Endothelial cell of umbilical vein (primary cell): ENCODE results near the gene HDAC4. TPM values are rescaled to one million over a fixed set of nuclear protein-coding genes. Genes with fewer than 3 reads are reported as not detected.

Source experiments
- BruUV-seq: library from RNA; stranded (reverse); fragments of 400-500 nt; replicated peaks from 2 replicates; lab custom pipeline; 2021; lab: Mats Ljungman, UMichigan
- CTCF ChIA-PET: fragments of 300-600, 350-600 bp; sonication (Branson Sonifier 250); formaldehyde crosslinking; loops from one replicate; lab custom pipeline; 2021; ENCODE audit warnings: antibody characterized with exemption, inconsistent platforms; lab: Charles Lee
- POLR2A ChIA-PET: fragments of 300-600, 350-600 bp; sonication (Branson Sonifier 250); formaldehyde crosslinking; loops from one replicate; lab custom pipeline; 2021; ENCODE audit warnings: antibody characterized with exemption, inconsistent platforms; lab: Charles Lee
- DNase-seq: peaks from one replicate; pipeline ENCODE4 v3.0.0-alpha.2; 2011; ENCODE audit warnings: low read depth, low spot score
- FAIRE-seq: peaks from 2 replicates; lab custom pipeline; 2011; peaks lifted over from hg19 to GRCh38; lab: Jason Lieb, UNC
- H2AFZ ChIP-seq: 2 replicates; pipeline ENCODE4 v1.6.0; 2012; ENCODE audit warnings: low read depth, low read length, control low read depth, inconsistent platforms
- H3K27ac ChIP-seq: 2 replicates; pipeline ENCODE4 v1.5.1; 2011; ENCODE audit warnings: low read depth, mild to moderate bottlenecking, control low read depth, low read length, moderate library complexity; ENCODE audit not compliant: insufficient read depth
- H3K27me3 ChIP-seq, 2 experiments: 2 replicates each; pipeline versions ENCODE4 v1.6.0 to v1.6.1; 2011; ENCODE audit warnings: low read length in 2 of 2, mixed read lengths in 1 of 2; ENCODE audit not compliant: control insufficient read depth in 2 of 2, insufficient read depth in 2 of 2
- H3K36me3 ChIP-seq, 2 experiments: 2 replicates in 1 of 2; 3 replicates in 1 of 2; pipeline ENCODE4 v1.5.1; 2011; ENCODE audit warnings: low read length in 2 of 2, mild to moderate bottlenecking in 1 of 2, moderate library complexity in 1 of 2; ENCODE audit not compliant: control insufficient read depth in 2 of 2, insufficient read depth in 2 of 2; ENCODE audit errors: extremely low read depth in 1 of 2
- H3K4me1 ChIP-seq: 3 replicates; pipeline ENCODE4 v1.5.1; 2011; ENCODE audit warnings: mild to moderate bottlenecking, low read length; ENCODE audit not compliant: control insufficient read depth, insufficient read depth; ENCODE audit errors: extremely low read depth
- H3K4me2 ChIP-seq: 2 replicates; pipeline ENCODE4 v1.6.1; 2011; ENCODE audit warnings: low read length, control low read depth, mixed read lengths; ENCODE audit not compliant: insufficient read depth
- H3K4me3 ChIP-seq, 3 experiments: fragments of 200-600 bp in 1 of 3; sonication (generic), shearing (Covaris generic) in 1 of 3; replicated peaks in 1 of 3; 2 replicates each; pipeline ENCODE4 v1.5.1; 2011 to 2016; ENCODE audit warnings: control low read depth in 3 of 3, low read length in 3 of 3, mild to moderate bottlenecking in 2 of 3, inconsistent platforms in 1 of 3, low read depth in 1 of 3, moderate library complexity in 1 of 3; ENCODE audit not compliant: insufficient read depth in 1 of 3
- H3K79me2 ChIP-seq: 2 replicates; pipeline ENCODE4 v1.6.0; 2012; ENCODE audit warnings: low read length, inconsistent platforms; ENCODE audit not compliant: control insufficient read depth, insufficient read depth
- H3K9ac ChIP-seq: replicated peaks from 2 replicates; pipeline ENCODE3; 2011; ENCODE audit warnings: low read length, control low read depth; ENCODE audit not compliant: insufficient read depth; ENCODE audit errors: extremely low read depth
- H3K9me1 ChIP-seq: replicated peaks from 3 replicates; pipeline ENCODE4 v1.6.0; 2011; ENCODE audit warnings: mild to moderate bottlenecking, low read length; ENCODE audit not compliant: control insufficient read depth, insufficient read depth; ENCODE audit errors: extremely low read depth
- H3K9me3 ChIP-seq: replicated peaks from 2 replicates; pipeline ENCODE4 v1.5.1; 2012; ENCODE audit warnings: low read length, inconsistent platforms; ENCODE audit not compliant: control insufficient read depth, insufficient read depth
- H4K20me1 ChIP-seq: replicated peaks from 2 replicates; pipeline ENCODE3; 2011; ENCODE audit warnings: mild to moderate bottlenecking, low read length; ENCODE audit not compliant: control insufficient read depth, insufficient read depth; ENCODE audit errors: extremely low read depth
- CTCF ChIP-seq, 2 donors: IDR thresholded peaks; 1 replicate in 1 of 2; 2 replicates in 1 of 2; pipeline ENCODE4 v1.5.1; 2011; ENCODE audit warnings: low read length in 2 of 2, mild to moderate bottlenecking in 2 of 2, moderate library complexity in 2 of 2, control low read depth in 1 of 2, inconsistent platforms in 1 of 2, low read depth in 1 of 2; ENCODE audit not compliant: insufficient read depth in 1 of 2; ENCODE audit errors: extremely low read depth in 1 of 2
- EZH2 ChIP-seq: IDR thresholded peaks from 2 replicates; pipeline ENCODE4 v1.6.1; 2012; ENCODE audit warnings: borderline replicate concordance, low read depth, mild to moderate bottlenecking, moderate library complexity, low read length, inconsistent platforms; ENCODE audit not compliant: severe bottlenecking
- FOS ChIP-seq: IDR thresholded peaks from 2 replicates; pipeline ENCODE4 v1.6.1; 2011; ENCODE audit warnings: mild to moderate bottlenecking, low read length, moderate library complexity, borderline replicate concordance; ENCODE audit not compliant: insufficient read depth
- GATA2 ChIP-seq: IDR thresholded peaks from 2 replicates; pipeline ENCODE4 v1.7.0; 2011; ENCODE audit warnings: low read depth, mild to moderate bottlenecking, moderate library complexity, mixed read lengths, low read length; ENCODE audit not compliant: insufficient read length, insufficient read depth
- JUN ChIP-seq: IDR thresholded peaks from 2 replicates; pipeline ENCODE4 v1.6.1; 2011; ENCODE audit warnings: borderline replicate concordance, low read depth; ENCODE audit not compliant: insufficient read length, insufficient read depth
- MAX ChIP-seq: IDR thresholded peaks from 2 replicates; pipeline ENCODE4 v1.6.1; 2011; ENCODE audit not compliant: insufficient read depth, insufficient read length
- MYC ChIP-seq: IDR thresholded peaks from one replicate; pipeline ENCODE4 v1.6.1; 2011; ENCODE audit warnings: mild to moderate bottlenecking, low read depth, low read length
- POLR2A ChIP-seq: IDR thresholded peaks from 2 replicates; pipeline ENCODE4 v1.6.1; 2012; ENCODE audit warnings: low read depth, mild to moderate bottlenecking, control low read depth, low read length
- POLR2AphosphoS5 ChIP-seq: IDR thresholded peaks from 2 replicates; pipeline ENCODE4 v1.6.1; 2012; ENCODE audit warnings: low read depth, mild to moderate bottlenecking, control low read depth, low read length, moderate library complexity; ENCODE audit not compliant: insufficient read depth
- dilution Hi-C: fragments of 300-500 bp; cut with MboI; formaldehyde crosslinking; loops from one replicate; pipeline ENCODE4 v1.15.0; 2019; ENCODE audit warnings: low sequenced_read_pairs; ENCODE audit not compliant: extremely low pct_ligation_motif_present
- intact Hi-C: fragments of 100-400 bp; cut with micrococcal nuclease; formaldehyde crosslinking; loops from one replicate; pipeline ENCODE4 v1.10.0; 2022
- polyA plus RNA-seq, 4 experiments: library from polyadenylated mRNA; depleted of rRNA in 3 of 4; stranded (reverse) in 3 of 4; unstranded in 1 of 4; fragments of >200 nt; gene quantifications; 2 replicates each; pipeline versions ENCODE4 v1.2.1 to v1.2.3, GENCODE V29; 2011 to 2012; ENCODE audit warnings: missing spikeins in 1 of 4
- total RNA-seq: library from RNA; stranded (reverse); gene quantifications from 2 replicates; pipeline ENCODE4 v1.2.3, GENCODE V29; 2021

HDAC4 gene
- total and polyA plus RNA-seq, 2 donors (not counting 3 experiments of a cell fraction or from before 2014, with no cell fraction given): 13.4 to 33.0 TPM

- H3K9me3 ChIP-seq: no peaks in the 10 kb centered on the region
- BruUV-seq: no TSS peak
- no peaks in the 10 kb centered on the region for H3K9me1 ChIP-seq
- TF ChIP-seq JUN (no peak), GATA2 (no peak), POLR2AphosphoS5 (no peak), FOS (no peak), CTCF (IDR thresholded peaks at IDR 0.05; ENCODE audit: extremely low read depth in 1 of 2, insufficient read depth in 1 of 2, low read depth in 1 of 2, low read length in 2 of 2) (no peak), MAX (no peak), MYC (no peak), EZH2 (no peak), POLR2A (no peak)
- H3K9ac ChIP-seq: no peak overlapping the region
- POLR2A ChIA-PET: no interaction called here
- H3K79me2 ChIP-seq: no peaks in the 10 kb centered on the region
- H3K4me3 ChIP-seq: no peak overlapping the region
- no peak overlapping the region for H3K27ac ChIP-seq
- H3K4me1 ChIP-seq: no peaks in the 10 kb centered on the region
- H3K36me3 ChIP-seq: peaks cover 0 to 6% of the 10 kb centered on the region in 2 experiments
- H3K27me3 ChIP-seq: no peaks in the 10 kb centered on the region
- FAIRE-seq (no peak), DNase-seq (no peak)
- H2AFZ ChIP-seq: no peak overlapping the region
- H3K4me2 ChIP-seq: no peak overlapping the region
- CTCF ChIA-PET: no interaction called here
- no peaks in the 10 kb centered on the region for H4K20me1 ChIP-seq
- dilution Hi-C loops: no loop called here
- intact Hi-C loops: no loop called here
These were observed 233.7 kb downstream of the HDAC4 start for GRCh38 chr2:239167011-239167673.
